T-helper 1 cell treated with Interleukin-12 subunit alpha and Interleukin-12 subunit beta and Interleukin-4 antibody, amounts not matched to agents 30 ng/mL and 1 ng/mL, for 36 hours (primary cell): ENCODE measurements around the gene ABHD14A. TPM values are rescaled to one million over a fixed set of nuclear protein-coding genes. Genes with fewer than 3 reads are reported as not detected.

Source experiments
- total RNA-seq: library from RNA; stranded (reverse); gene quantifications from 2 replicates; pipeline ENCODE4 v1.2.3, GENCODE V29; 2022

The ABHD14A gene
- total RNA-seq, 1 donor from 2014 or later, result 11.5 TPM

Other genes with a start within 250 kb of the ABHD14A start
- not detected in 2 replicates for gene IQCF6, start 195.8 kb upstream of the ABHD14A start, total RNA-seq
- gene IQCF2, start 113.4 kb upstream of the ABHD14A start, total RNA-seq, result not detected in 2 replicates
- gene IQCF5, start 99.5 kb upstream of the ABHD14A start, total RNA-seq, result not detected in 2 replicates
- gene IQCF1, start 71.7 kb upstream of the ABHD14A start, total RNA-seq, result not detected in 2 replicates
- 37.5 and 37.7 TPM in 2 replicates for gene RRP9, start 33.2 kb upstream of the ABHD14A start, total RNA-seq
- 14.0 and 18.8 TPM in 2 replicates for gene PARP3, start 32.7 kb upstream of the ABHD14A start, total RNA-seq
- not detected in 2 replicates for gene GPR62, start 19.7 kb upstream of the ABHD14A start, total RNA-seq
- 22.3 and 23.6 TPM in 2 replicates for gene PCBP4, start 7.6 kb upstream of the ABHD14A start, total RNA-seq
- 33.0 and 34.3 TPM in 2 replicates for gene ABHD14B, start 1.0 kb upstream of the ABHD14A start, total RNA-seq
- gene ACY1, start 8.5 kb downstream of the ABHD14A start, total RNA-seq, result 21.2 and 23.1 TPM in 2 replicates
- gene RPL29, start 20.8 kb downstream of the ABHD14A start, total RNA-seq, result 1,242 and 1,243 TPM in 2 replicates
- gene DUSP7, start 81.5 kb downstream of the ABHD14A start, total RNA-seq, result 40.7 and 41.2 TPM in 2 replicates
- gene POC1A, start 179.4 kb downstream of the ABHD14A start, total RNA-seq, result 16.8 and 19.6 TPM in 2 replicates
- 78.5 and 81.4 TPM in 2 replicates for gene ALAS1, start 223.1 kb downstream of the ABHD14A start, total RNA-seq